Ecto neural progenitor cell (in vitro differentiated cells): ENCODE measurements around the gene ARHGAP30.
A peak's percentile ranks its signal among the peaks of the same experiment; 100 is the strongest.

Experiments
- DNase-seq: peaks from one replicate; pipeline ENCODE4 v3.0.0-alpha.2; 2018; ENCODE audit warnings: low spot score

The ARHGAP30 gene

DNA sequence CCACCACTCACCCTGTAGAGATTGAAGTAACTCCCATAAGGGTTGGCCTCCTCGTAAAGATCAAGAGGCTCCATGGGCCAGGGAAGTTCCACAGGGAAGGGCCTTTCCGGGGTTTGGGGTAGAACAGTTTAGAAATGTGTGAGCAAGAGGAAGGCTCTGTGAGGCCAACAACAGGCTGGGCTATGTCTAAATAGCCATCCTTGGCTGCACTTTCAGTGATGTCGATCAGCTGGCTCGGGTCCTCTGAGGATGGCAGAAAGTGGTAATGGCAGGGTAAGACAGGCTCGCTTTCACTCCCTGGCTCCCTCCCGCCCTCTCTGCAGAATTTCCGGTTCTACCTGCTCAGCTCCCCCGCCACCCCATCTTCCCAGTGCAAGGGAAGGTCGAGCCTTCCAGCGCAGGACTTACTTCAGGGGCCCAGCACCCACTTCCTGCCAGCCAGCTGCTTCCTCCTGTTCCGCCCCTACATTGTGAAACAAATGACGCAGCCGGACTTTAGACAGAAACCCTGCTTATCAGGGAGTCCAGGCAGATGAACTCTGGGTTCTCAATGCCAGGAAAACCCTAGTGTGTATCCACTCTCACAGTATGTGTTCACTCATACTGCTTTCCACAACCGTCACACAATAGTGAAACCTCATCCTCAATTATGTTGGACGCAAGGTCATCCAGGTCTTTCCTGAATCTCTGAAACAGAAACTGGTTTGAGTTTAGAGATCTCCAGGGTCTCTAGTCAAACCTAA, 56.0 kb downstream of the ARHGAP30 start:
- DNase-seq: no peak

DNA sequence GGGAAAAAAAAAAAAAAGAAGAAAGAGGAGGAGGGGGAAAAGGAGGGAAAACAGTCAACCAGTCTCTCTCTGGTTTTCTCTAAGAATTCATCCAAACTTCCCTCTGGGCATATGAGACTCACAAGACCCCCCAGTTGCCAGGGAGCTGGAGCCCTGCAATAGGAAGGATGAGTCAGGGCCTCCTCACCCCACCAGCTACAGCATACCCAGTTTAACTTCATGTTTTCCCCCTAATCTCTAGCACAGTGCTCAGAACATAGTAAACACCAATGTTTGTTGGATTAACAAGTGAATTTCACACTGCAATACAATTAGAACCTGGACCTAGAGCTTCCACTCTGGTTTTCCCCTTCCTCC, 56.6 kb downstream of the ARHGAP30 start:
- no peak for DNase-seq

DNA sequence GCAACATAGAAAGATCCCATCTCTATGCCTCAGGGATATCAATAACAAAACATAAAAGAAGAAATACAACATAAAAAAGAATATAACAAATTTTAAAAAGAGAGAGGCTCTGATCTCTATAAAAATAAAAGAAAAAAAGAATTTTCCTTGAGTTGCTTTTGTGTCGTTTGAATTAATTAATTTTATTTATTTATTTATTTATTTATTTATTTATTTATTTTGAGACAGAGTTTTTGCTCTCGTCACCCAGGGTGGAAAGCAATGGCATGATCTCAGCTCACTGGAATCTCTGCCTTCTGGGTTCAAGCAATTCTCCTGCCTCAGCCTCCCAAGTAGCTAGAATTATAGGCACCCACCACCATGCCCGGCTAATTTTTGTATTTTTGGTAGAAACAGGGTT, 57.3 kb downstream of the ARHGAP30 start:
- no peak for DNase-seq

DNA sequence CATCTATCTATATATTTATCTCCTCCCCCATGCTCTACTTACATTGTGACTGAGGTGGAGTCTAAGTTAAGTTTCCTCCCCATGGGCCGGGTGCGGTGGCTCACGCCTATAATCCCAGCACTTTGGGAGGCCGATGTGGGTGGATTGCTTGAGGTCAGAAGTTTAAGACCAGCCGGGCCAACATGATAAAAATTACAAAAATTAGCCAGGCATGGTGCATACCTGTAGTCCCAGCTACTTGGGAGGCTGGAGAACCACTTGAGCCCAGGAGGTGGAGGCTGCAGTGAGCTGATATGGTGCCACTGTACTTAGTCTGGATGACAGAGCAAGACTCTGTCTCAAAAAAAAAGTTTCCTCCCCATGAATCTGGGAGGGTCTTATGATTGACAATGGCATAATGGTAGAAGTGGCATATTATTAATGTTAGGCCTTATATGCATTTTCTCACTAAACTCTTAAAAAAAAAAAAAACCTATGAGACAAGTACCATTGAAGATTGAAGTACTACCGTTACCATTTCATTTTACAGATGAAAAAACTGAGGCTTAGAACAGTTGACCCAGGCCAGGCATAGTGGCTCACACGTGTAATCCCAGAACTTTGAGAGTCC, 60.0 kb downstream of the ARHGAP30 start:
- no peak for DNase-seq

DNA sequence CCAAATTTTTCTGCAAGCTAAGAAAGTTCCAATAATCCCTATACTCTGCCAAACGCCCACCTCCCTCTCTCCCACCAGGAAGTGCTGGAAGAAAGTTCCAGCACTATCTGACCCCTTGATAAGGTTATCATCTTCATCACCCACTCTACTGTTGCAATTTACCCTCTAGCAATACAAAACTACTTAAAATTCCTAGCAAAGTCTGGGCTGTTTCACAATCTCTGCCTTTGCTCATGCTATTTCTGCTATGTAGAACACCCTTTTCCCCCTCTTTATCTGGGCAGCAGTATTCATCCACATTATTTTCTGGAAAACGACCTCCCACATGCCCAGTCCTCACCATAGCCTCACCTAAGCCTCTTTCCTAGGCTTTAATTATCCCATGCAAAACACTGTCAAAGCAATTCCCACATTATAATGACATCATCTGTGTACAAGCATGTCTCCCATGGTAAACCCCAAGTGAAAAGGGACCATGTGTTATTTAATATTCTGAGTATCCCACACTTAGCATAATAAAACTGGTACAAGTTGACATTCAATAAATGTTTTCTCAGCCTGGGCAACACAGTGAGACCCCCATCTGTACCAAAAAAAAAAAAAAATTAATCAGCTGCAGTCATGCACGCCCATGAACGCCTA, 60.7 kb downstream of the ARHGAP30 start:
- DNase-seq: no peak

DNA sequence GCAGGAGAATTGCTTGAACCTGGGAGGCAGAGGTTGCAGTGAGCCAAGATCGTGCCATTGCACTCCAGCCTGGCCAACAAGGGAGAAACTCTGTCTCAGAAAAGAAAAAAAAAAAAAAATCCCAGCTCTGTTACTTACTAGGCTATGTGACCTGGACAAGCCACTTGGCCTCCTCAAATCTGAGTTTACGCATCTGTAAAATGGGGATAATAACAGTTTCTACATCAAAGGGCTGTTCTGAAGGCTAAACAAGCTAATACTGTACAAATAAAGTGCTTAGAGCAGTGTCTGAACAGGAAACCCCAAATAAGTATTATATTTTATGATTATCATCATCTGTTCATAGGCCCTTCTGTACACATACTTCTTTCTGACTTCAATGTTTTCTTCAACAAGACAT, 62.3 kb downstream of the ARHGAP30 start:
- no peak for DNase-seq

DNA sequence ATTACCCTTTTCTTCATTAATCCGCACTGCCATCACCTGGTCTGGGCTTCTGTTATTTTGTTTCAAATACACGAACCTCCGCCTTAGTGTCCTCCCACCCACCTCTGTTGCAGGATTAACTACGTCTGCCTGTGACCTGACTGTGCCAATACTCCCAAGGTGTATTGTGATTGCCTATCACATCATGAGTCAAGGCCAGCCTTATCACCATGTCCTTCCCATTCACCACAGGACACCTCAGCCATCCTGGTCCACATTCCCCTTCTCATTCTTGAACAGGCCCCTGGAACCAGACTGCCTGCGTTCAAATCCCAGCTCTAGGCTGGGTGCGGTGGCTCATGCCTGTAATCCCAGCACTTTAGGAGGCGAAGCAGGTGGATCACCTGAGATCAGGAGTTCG, 63.1 kb downstream of the ARHGAP30 start:
- no peak for DNase-seq

DNA sequence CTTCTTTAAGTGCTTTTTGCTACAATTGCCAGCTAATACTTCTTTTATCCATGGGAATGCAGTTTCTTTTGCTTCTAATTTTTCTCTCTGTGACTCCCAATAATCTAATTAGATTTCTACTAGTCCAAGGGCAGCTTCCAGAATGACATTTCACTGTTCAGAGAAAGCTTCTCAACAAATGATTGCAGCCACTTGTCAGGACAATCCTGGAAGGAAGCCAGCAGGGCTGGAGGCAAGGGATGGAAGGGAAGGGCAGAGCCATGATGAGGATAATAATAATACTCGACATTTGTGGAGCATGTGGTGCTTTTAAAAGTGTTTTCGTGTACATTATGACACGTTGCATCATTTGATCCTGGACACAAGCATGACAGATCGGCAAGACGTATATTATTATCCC, 68.2 kb downstream of the ARHGAP30 start:
- no peak for DNase-seq

DNA sequence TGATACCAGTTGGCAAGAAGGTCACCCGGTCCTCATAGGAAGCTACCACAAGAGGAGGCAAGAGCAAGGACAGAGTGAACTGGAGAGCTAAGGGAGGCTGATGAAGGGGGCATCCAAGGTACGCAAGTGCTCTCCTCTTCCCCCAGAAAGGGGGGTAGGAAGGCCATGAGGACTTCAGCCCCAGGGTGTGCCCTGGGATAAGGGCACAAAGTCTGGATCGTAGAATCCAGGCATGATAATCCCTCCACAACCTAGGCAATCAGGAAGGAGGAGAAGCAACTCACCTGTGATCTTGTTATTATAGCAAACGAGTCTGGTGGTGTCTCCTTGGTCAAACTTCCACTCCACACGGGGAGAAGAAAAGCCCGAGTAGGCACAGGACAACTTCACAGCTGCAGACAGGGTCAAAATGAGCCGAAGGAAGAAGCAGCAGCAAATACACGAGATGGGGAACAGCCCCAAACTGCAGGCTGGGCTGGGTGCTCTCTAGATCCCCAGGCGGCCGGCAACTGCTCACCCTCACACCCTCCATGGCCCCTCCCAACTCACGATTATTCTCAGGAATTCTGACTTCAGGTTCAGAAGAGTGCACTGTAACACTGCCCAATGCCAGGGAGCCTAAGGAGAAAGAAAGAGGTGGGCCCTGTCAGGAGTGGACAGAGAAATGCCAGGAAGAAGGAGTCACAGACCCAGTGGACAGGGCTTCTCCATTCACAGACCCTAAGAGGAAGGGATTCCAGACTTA, 68.8 kb downstream of the ARHGAP30 start:
- DNase-seq: no peak

DNA sequence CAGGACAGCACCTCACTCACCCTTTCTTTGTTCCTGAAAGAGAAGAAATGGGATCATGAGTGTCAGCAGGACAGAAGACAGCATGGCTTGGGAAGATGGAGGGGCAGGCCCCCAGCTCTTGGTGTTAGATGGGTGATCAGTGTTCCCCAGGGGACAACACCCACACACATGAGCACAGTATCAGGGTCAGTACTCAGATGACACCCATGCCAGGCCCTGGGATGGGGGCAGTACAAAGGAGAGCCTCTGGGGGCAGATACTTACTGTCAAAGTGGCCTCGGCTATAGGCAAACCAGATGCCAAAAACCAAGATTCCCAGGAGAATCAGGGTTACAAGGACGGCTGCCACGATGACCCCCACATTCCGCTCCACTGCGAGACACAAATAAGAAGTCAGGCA, 70.3 kb downstream of the ARHGAP30 start:
- DNase-seq: no peak

DNA sequence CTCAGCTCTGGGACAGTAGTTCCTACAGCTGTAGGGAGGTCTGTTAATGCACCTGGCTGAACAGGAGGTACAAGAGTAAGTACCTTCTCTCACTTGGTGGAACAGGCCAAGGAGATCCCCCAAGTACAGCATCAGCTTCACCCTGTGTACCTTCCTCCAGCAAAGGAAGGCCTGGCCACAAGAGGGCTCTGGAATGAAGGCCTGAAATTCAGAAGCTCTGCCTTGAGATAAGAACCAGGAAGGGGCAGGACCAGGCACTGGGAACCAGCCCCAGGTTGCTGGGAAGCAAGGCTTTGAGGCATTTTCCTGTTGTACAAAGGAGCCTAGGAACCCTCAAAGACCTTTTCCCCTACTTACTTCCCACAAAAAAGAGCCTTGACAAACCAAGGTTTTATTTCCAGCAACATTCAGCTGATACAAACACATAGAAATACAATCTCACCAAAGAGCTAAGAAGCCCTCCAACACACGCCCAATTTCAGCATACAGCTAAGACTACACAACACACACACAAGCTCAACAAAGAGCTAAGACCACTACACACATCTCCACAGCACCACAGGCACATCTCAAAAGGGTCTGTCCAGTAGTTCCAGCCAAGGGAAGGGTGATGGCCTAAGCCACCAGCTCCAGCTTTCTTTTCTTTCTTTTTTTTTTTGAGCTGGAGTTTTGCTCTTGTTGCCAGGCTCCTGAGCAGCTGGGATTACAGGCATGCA, 72.2 kb downstream of the ARHGAP30 start:
- DNase-seq: peak; percentile 56
